NCI-H1092 (cell line): ENCODE data around the gene PRDM11.
A peak's percentile ranks its signal among the peaks of the same experiment; 100 is the strongest.

Source experiments
- DNase-seq: peaks from one replicate; lab custom pipeline; 2025; lab: John Stamatoyannopoulos, UW

Gene PRDM11

GRCh38 chr11:45174963-45175362 is 28.5 kb downstream of the PRDM11 start:
- no peak for DNase-seq

- no peak for DNase-seq
Measured at GRCh38 chr11:45176996-45177395, 30.6 kb downstream of the PRDM11 start.

- no peak for DNase-seq
Measured at GRCh38 chr11:45178223-45178622, 31.8 kb downstream of the PRDM11 start.

GRCh38 chr11:45178890-45179671 is 32.6 kb downstream of the PRDM11 start:
- no peak for DNase-seq

GRCh38 chr11:45179686-45180178 is 33.3 kb downstream of the PRDM11 start:
- no peak for DNase-seq

GRCh38 chr11:45180179-45180847 is 33.9 kb downstream of the PRDM11 start:
- DNase-seq = peak; percentile 52

GRCh38 chr11:45180848-45181192 is 34.4 kb downstream of the PRDM11 start:
- DNase-seq = no peak

GRCh38 chr11:45181193-45181888 is 34.9 kb downstream of the PRDM11 start:
- no peak for DNase-seq

- DNase-seq = no peak
Measured at GRCh38 chr11:45181889-45182550, 35.6 kb downstream of the PRDM11 start.

- no peak for DNase-seq
Measured at GRCh38 chr11:45182902-45183301, 36.5 kb downstream of the PRDM11 start.

GRCh38 chr11:45184640-45185039 is 38.2 kb downstream of the PRDM11 start:
- DNase-seq = no peak

GRCh38 chr11:45185228-45185729 is 38.8 kb downstream of the PRDM11 start:
- DNase-seq = no peak

- no peak for DNase-seq
Measured at GRCh38 chr11:45187375-45187774, 40.9 kb downstream of the PRDM11 start.

- no peak for DNase-seq
Measured at GRCh38 chr11:45188127-45188526, 41.7 kb downstream of the PRDM11 start.

GRCh38 chr11:45189230-45189629 is 42.8 kb downstream of the PRDM11 start:
- DNase-seq = no peak

- DNase-seq = peak; percentile 15
Measured at GRCh38 chr11:45193695-45194094, 47.3 kb downstream of the PRDM11 start.

- DNase-seq = no peak
Measured at GRCh38 chr11:45204761-45205160, 58.3 kb downstream of the PRDM11 start.

- no peak for DNase-seq
Measured at GRCh38 chr11:45205978-45206377, 59.5 kb downstream of the PRDM11 start.

- peak; percentile 51 for DNase-seq
Measured at GRCh38 chr11:45208135-45208534, 61.7 kb downstream of the PRDM11 start.

- no peak for DNase-seq
Measured at GRCh38 chr11:45209000-45209879, 62.8 kb downstream of the PRDM11 start.
